Measurements from ENCODE around the gene HOXC10.

HOXC10 gene

GRCh38 chr12:53965281-53966084 lies 19.5 kb upstream of the HOXC10 start:
- DNase-seq: no peak

DNA sequence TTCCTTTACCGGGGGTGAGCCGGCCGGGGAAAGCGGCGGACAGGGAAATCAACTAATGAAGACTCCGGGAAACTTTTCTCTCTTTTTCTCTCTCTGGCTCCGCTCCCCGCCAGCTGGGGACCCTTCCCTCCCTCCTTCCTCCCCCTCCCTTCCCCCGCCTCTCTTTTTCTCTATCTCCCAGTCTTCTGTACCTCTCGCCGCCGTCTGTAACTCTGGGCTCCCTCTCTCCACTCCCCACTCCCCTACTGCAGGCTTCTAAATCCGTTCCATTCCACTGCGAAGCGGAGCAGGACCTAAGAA lies 18.9 kb upstream of the HOXC10 start:
- no peak for DNase-seq

DNA sequence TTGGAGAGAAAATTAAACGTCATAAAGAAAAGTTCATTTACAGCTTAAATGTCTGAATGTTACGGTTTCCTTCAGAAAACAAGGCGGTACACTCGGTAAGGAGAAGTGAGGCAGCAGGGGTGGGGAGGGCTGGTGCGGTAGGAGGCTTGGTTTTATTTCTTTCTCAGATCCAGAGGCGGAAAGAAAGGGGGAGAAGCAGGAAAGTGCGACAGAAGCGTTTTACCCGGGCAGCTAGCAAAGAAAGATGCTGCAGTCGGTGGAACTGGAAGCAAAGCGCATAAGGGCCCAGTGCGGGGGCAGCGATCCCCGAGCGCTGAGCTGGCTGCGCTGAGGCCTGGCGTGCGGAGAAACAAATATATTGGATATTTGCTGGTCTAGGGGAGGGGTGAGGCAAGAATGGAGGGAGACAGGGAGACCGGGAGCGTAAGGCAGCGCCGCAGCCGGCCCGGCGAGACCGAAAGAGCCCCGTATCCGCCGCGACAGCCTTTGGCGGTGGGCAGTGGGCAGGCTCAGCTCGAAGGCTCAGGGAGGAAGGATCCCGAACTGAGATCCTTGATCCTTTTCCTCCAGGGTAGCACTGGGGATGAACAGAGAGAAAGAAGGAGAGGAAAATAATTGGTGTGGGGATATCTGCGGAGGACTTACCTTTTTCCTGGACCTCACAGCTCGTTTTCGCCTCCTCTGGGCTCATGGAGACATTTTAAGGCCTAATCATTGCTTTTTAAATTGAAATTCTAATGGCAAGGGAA lies 18.4 kb upstream of the HOXC10 start:
- DNase-seq: no peak

GRCh38 chr12:53967421-53967925 lies 17.5 kb upstream of the HOXC10 start:
- no peak for DNase-seq

DNA sequence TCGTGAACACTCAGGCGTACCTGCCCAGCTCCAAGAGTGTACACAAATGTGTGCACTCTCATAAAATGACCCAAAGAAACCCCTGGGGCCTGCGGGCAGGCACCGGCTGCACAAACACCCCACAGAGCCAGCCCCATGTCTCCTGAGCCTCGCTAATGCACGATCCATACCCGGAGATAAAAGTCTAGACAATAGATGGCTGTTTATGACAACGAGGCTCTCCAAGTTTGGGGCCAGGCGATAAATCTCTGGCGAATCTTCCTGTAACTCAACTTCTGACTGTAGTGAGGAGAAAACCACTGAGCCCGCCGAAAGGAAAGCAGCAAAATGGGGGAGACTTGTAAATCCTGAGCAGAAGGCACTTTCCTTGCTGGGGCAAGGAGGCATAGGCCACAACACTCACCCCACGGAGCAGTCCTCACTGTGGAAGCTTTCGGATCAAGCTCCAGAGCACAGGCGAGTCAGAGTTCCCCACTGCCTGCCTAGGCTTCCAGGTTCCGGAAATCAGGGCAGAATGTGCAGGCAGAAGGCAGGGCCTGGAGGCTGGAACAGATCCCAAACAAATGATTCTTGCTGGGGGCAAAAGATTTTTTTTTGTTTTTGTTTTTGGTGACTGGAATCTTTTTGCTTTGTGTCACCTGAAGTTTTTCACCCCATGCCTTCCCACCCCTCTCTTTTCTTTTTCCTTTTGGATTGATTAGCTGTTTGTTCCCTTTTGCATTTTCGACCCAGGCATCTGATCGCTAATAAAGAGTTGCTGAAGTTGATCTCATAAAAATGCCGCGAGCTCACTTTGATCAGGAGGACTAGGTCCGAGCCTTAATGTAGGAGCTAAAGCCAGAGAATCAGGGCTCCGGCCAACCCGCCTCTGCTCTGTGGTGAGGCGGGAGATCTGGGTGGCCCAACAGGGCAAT lies 16.5 kb upstream of the HOXC10 start:
- DNase-seq: no peak

- no peak for DNase-seq
Measured at GRCh38 chr12:53969588-53970259, 15.2 kb upstream of the HOXC10 start.

GRCh38 chr12:53970451-53970850 lies 14.5 kb upstream of the HOXC10 start:
- no peak for DNase-seq

DNA sequence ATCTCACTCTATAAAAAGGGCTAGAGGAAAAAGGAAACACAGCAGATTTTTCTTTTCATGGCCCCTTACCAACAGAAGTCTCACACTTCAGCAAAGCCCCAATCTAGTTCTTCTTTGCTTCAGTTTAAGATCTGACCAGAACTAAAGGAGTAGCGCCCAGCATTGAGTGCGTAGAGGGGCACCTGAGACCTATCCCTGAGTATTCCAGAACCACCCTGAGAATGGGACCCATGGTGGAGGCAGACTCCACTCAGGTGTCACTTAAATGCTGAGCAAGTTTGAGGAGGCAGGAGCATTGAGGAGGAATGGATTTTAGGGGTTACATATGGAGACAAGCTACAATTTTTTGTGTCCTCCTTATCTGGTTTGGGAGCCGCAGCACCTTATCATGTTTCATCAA lies 13.8 kb upstream of the HOXC10 start:
- no peak for DNase-seq

DNA sequence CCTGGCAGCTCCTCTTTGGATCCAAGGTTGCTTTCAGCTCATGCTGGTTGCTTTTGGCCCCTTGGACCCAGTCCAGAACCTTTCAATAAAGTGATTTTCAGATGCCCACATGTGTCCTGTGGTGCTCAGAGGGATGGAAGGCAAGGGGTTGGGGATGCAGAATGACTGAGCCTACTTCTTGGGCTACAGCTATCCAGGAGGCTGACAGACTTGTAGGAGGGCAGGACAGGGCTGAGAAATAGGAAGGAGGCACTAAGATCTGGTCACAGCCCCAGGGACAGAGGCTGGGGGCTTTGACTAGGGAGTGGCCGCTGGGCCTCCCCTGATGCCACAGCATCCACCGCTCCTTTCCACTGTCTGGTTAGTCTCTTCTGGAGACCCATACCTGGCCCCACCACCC lies 13.3 kb upstream of the HOXC10 start:
- DNase-seq: no peak

- no peak for DNase-seq
Measured at GRCh38 chr12:53972152-53972702, 12.7 kb upstream of the HOXC10 start.

DNA sequence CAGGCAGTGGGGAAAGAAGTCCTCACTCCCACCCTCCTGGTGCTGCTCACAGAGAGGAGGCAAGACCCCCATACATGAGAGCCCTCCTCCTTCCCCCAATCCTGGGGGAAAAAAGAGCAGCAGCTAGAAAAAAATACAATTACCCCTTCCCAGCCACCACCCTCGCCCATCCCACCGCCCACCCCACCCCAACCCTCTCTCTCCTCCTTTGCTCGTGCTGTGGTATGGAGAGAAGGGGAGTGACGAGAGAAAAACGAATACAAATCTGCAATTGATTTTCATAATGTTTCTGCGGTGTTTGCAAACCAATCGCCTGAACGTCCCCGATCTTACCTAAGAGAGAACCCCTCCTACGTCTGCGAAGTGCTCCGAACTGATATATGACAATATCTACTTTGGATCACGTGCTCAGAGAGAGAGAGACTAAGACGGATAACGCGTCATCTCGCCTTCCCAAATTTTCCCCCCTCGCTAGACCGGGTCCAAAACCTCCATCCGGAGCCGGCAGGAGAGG lies 12.2 kb upstream of the HOXC10 start, which contains the start of gene HOXC11:
Gene HOXC11 (plus strand): TSS at position 405 of the 514 bp plus-strand sequence. CDS start 116 bp downstream, outside the sequence.
- DNase-seq: no peak

DNA sequence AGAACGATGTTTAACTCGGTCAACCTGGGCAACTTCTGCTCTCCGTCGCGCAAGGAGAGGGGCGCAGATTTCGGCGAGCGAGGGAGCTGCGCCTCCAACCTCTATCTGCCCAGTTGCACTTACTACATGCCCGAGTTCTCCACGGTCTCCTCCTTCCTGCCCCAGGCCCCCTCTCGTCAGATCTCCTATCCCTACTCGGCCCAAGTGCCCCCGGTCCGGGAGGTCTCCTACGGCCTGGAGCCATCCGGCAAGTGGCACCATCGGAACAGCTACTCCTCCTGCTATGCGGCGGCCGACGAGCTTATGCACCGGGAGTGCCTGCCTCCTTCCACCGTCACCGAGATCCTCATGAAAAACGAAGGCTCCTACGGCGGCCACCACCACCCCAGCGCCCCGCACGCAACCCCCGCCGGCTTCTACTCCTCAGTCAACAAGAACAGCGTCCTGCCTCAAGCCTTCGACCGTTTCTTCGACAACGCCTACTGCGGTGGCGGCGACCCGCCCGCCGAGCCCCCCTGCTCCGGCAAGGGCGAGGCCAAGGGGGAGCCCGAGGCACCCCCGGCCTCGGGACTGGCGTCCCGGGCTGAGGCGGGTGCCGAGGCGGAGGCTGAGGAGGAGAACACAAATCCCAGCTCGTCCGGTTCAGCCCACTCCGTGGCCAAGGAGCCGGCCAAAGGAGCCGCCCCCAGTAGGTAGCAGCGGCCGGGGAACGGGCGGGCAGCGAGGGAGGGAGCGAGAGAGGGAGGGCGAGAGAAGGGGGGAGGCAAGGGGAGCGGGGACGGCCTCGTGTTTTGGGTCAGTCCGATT lies 11.5 kb upstream of the HOXC10 start:
- DNase-seq: no peak

DNA sequence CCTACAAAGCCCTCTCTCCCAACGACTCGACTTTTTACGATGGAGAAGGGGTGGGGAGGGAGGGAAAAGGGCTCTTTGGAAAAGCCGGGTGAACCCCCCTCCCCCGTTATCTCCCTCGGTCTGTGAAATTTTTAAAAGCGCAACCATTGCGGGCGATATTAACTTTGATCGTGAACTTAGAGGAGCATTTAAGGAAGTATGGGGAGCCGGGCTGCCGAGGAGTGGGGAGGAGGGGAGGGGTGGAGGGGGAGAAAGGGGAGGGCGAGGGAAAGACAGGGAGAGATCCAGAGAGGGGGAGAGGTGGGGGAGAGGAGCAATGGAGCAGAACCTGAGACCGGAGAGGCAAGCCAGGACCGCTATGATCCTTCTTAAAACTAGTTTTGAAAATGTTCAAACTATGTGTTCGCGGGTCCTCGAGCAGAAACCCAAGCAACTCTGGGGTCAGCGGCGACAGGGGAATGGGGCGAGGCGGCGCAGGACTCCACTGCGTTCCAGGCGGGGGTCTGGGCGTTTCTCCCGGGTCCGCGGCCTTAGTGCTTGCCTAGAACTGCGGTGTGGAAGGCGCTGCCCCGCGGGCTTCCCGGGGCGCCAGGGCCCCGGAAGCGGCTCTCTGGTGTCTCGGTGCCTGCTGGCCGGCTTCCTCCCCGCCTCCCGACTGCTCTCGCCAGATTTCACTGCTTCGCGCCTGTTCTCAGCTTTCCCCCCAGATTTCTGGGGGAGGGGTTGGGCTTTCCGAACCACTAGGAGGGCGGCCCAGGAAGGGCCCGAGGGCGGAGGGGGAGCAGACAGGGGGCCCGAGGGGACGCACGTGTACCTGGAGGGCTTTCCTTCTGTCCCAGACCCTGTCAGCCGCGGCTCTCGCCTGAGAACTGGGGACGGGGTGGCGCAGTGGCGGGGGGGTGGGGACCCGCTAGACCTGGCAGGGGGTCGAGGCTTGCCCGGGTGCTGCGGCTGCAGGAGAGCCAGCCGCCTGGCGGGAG lies 10.6 kb upstream of the HOXC10 start, which contains the start of gene HOTAIR:
Gene HOTAIR (minus strand): TSS at position 871 of the 980 bp plus-strand sequence.
- DNase-seq: peak in 1 of 2 experiments; percentile 21

- DNase-seq: no peak
Measured at GRCh38 chr12:53975064-53975471, 9.9 kb upstream of the HOXC10 start.

DNA sequence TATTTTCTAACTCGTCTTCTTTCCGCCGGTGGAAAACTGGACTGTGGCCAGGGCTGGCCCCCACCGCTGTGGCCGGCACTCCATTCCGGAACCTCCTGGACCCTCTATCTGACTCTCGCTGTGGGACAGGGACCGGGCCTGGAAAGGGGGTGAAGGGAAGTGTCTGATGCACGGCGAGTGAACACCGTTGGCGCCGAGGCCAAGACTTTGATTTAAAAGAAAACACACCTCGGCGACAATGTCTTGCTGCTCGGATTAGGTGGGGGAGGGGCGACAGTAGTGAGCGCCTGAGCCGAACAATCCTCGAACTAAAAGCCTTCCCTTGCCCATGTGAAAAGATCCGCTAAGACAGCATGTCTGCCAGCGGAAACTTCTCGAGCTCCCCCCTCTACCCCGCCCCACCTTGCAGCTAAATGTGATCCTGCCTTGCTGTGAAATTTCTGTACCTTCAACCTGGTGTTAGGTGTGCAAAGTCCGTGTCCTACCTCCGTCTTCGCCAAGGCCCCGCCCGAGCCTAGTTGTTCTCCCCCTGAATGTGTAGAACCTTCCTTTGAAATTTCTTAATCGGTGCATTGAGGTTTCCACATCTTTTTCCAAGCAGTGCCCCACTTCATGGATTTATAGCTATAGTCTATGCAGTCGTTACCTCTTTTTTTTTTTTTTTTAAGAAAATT lies 9.3 kb upstream of the HOXC10 start:
- DNase-seq: no peak

DNA sequence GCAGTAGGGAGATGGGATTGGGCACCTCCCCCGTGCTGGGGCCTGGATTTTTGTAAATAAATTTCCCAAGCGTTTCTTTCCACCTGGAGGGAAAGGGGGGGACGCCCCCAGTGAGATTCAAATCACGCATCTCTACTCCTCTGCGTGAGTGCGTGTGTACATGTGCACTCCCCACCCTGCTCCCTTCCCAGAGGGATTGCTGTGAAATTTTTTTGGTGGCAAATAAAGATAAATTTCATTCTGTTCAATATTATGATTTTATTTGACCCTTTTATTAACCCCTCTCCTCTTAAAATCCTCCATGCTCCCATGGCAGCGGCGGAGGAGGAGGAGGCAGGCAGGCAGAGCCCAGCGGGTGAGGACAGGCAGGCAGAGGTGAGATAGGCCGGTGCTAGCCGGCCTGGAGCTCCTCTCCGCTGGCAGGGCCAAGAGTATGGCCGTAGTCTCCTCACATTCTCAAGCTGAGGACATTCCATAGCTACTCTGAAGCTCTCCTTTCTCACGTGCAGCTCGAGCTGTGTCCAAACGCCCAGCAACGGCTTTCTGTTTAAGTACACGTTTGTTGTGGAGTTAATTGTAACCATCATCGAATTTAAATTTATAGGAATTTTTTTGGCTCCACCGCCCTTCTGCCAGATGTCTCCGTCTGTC lies 8.6 kb upstream of the HOXC10 start:
- no peak for DNase-seq

GRCh38 chr12:53976823-53977595 lies 7.9 kb upstream of the HOXC10 start:
- DNase-seq: no peak
